OCI-LY7 (cell line): Measurements from ENCODE around the gene SLC25A25.

Source experiments
- EZH2phosphoT487 ChIP-seq: fragments of 200-600 bp; sonication (generic); IDR thresholded peaks from 2 replicates; pipeline ENCODE4 v1.6.1; 2018; ENCODE audit warnings: low read depth, borderline replicate concordance, mild to moderate bottlenecking, mixed run types, antibody characterized with exemption, low read length, moderate library complexity, mixed read lengths
- TF ChIP-seq, protein P1 (sequence below): fragments of 200-600 bp; sonication (generic); conservative IDR thresholded peaks from 2 replicates; pipeline ENCODE4 v1.5.1; 2014; ENCODE audit warnings: mild to moderate bottlenecking, antibody characterized with exemption, low read length, moderate library complexity, mixed read lengths

DNA sequence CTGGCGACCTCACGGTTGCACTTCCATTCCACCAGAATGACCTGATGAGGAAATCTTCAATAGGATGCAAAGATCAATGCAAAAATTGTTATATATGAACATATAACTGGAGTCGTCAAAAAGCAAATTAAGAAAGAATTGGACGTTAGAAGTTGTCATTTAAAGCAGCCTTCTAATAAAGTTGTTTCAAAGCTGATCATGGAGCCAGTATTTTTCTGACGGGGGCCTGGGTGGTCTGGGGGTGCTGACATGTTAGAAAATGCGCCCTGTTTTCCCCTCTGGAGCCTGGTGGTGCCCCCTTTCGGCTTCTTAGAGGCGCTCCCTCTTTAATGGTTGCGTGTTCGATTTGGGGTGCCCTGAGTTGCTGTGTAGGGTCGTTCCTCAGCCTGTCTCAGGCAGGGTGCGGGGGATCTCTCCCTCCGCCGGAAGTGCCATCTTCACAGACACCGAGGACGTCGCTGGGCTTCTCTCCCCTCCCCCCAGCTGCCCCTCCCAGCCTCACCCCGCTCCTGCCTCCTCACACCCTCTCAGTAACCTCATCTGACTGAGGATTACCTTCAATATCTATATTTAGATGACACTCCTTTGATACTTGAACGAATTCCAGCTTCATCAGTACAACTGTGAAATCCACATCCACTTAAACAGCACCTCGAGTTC, 41.1 kb downstream of the SLC25A25 start:
- TF ChIP-seq, protein P1, sequence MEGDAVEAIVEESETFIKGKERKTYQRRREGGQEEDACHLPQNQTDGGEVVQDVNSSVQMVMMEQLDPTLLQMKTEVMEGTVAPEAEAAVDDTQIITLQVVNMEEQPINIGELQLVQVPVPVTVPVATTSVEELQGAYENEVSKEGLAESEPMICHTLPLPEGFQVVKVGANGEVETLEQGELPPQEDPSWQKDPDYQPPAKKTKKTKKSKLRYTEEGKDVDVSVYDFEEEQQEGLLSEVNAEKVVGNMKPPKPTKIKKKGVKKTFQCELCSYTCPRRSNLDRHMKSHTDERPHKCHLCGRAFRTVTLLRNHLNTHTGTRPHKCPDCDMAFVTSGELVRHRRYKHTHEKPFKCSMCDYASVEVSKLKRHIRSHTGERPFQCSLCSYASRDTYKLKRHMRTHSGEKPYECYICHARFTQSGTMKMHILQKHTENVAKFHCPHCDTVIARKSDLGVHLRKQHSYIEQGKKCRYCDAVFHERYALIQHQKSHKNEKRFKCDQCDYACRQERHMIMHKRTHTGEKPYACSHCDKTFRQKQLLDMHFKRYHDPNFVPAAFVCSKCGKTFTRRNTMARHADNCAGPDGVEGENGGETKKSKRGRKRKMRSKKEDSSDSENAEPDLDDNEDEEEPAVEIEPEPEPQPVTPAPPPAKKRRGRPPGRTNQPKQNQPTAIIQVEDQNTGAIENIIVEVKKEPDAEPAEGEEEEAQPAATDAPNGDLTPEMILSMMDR, result no peak
- no peak for TF ChIP-seq EZH2phosphoT487
